Suppressor macrophage treated with lipopolysaccharide for 1 hour (primary cell): ENCODE data around the gene F8.

ENCODE experiments used
- DNase-seq, 3 donors: peaks; one replicate each; pipeline ENCODE4 v3.0.0-alpha.2; 2020 to 2022

The F8 gene

GRCh38 chrX:155022585-155022984 is at the start of gene F8:
F8 (minus strand) TSS chrX:155022723; CDS start chrX:155022552, 171 bp downstream.
- DNase-seq, result peak; percentile 28 to 36 (median 29)

- peak; percentile 23 to 35 (median 29) for DNase-seq
Observed at GRCh38 chrX:155071694-155072280, 49.3 kb upstream of the F8 start.

GRCh38 chrX:155070975-155071693 is 48.6 kb upstream of the F8 start, which contains the start of the genes BRCC3, CMC4 and MTCP1:
BRCC3 (plus strand) TSS chrX:155071508; CDS start chrX:155071528, 20 bp downstream.
CMC4 (minus strand) TSS chrX:155071136; CDS start chrX:155064023, 7,113 bp downstream.
MTCP1 (minus strand) TSS chrX:155071136; CDS start chrX:155066010, 5,126 bp downstream.
- DNase-seq, result peak; percentile 83 to 92 (median 87)

- DNase-seq, result no peak
Observed at GRCh38 chrX:155070663-155070974, 48.1 kb upstream of the F8 start.

GRCh38 chrX:155070038-155070437 is 47.5 kb upstream of the F8 start:
- DNase-seq, result no peak

- no peak for DNase-seq
Observed at GRCh38 chrX:155069414-155069813, 46.9 kb upstream of the F8 start.

- DNase-seq, result peak; percentile 61 to 72 (median 67)
Observed at GRCh38 chrX:155068165-155068564, 45.6 kb upstream of the F8 start.

GRCh38 chrX:155065035-155065734 is 42.7 kb upstream of the F8 start:
- peak in 1 of 3 donors; percentile 25 for DNase-seq

- no peak for DNase-seq
Observed at GRCh38 chrX:155061760-155062159, 39.2 kb upstream of the F8 start.

- DNase-seq, result peak; percentile 64 to 70 (median 66)
Observed at GRCh38 chrX:155056877-155057792, 34.6 kb upstream of the F8 start.

- DNase-seq, result no peak
Observed at GRCh38 chrX:155056471-155056870, 33.9 kb upstream of the F8 start.

- no peak for DNase-seq
Observed at GRCh38 chrX:155055494-155055893, 33.0 kb upstream of the F8 start.

GRCh38 chrX:155054255-155054654 is 31.7 kb upstream of the F8 start:
- no peak for DNase-seq

GRCh38 chrX:155053656-155054055 is 31.1 kb upstream of the F8 start:
- no peak for DNase-seq

GRCh38 chrX:155052738-155053498 is 30.4 kb upstream of the F8 start:
- peak in 1 of 3 donors; percentile 27 for DNase-seq

GRCh38 chrX:155048977-155049619 is 26.6 kb upstream of the F8 start:
- DNase-seq, result peak; percentile 54 to 68 (median 56)

GRCh38 chrX:155046811-155047528 is 24.4 kb upstream of the F8 start:
- no peak for DNase-seq

- no peak for DNase-seq
Observed at GRCh38 chrX:155046129-155046810, 23.7 kb upstream of the F8 start.

GRCh38 chrX:155035688-155036087 is 13.2 kb upstream of the F8 start:
- DNase-seq, result no peak

GRCh38 chrX:155031657-155032056 is 9.1 kb upstream of the F8 start:
- no peak for DNase-seq
